Kidney (tissue), 14 donors: ENCODE measurements around the gene OLFML2B. TPM values are rescaled to one million over a fixed set of nuclear protein-coding genes. Genes with fewer than 3 reads are reported as not detected.

Source experiments
- DNase-seq, 5 donors: peaks; one replicate each; pipeline ENCODE4 v3.0.0-alpha.2; 2013 to 2020
- FAIRE-seq: peaks from 2 replicates; lab custom pipeline; 2012; peaks lifted over from hg19 to GRCh38; lab: Jason Lieb, UNC
- H3K27ac ChIP-seq, 2 donors: one replicate each; pipeline ENCODE4 v1.7.0; 2013; ENCODE audit warnings: low read depth in 2 of 2, low read length in 2 of 2, inconsistent platforms in 1 of 2
- H3K27me3 ChIP-seq: one replicate; pipeline ENCODE4 v1.7.1; 2013; ENCODE audit warnings: low read length, inconsistent platforms; ENCODE audit not compliant: control insufficient read depth, insufficient read depth
- H3K36me3 ChIP-seq, 3 donors: one replicate each; pipeline versions ENCODE4 v1.7.0 to v1.7.1; 2013; ENCODE audit warnings: low read length in 3 of 3, control low read depth in 1 of 3, inconsistent platforms in 1 of 3; ENCODE audit not compliant: insufficient read depth in 3 of 3, control insufficient read depth in 2 of 3
- H3K4me1 ChIP-seq, 3 donors: one replicate each; pipeline versions ENCODE4 v1.7.0 to v1.7.1; 2013; ENCODE audit warnings: low read length in 3 of 3, inconsistent platforms in 1 of 3, low read depth in 1 of 3; ENCODE audit not compliant: control insufficient read depth in 2 of 3, insufficient read depth in 2 of 3
- H3K4me3 ChIP-seq, 3 donors: one replicate each; pipeline versions ENCODE4 v1.7.0 to v1.8.1; 2013; ENCODE audit warnings: low read length in 3 of 3, control low read depth in 1 of 3, inconsistent platforms in 1 of 3
- H3K9ac ChIP-seq, 3 donors: one replicate each; pipeline versions ENCODE4 v1.7.0 to v1.7.1; 2013; ENCODE audit warnings: low read length in 3 of 3, control low read depth in 1 of 3, inconsistent platforms in 1 of 3
- H3K9me3 ChIP-seq, 3 donors: one replicate each; pipeline versions ENCODE4 v1.7.0 to v1.7.1; 2013; ENCODE audit warnings: low read length in 3 of 3, control low read depth in 1 of 3, inconsistent platforms in 1 of 3; ENCODE audit not compliant: control insufficient read depth in 2 of 3, insufficient read depth in 1 of 3
- CTCF ChIP-seq: IDR thresholded peaks from 3 replicates; pipeline ENCODE4 v1.5.1; 2012; ENCODE audit warnings: mild to moderate bottlenecking, moderate library complexity, borderline replicate concordance; ENCODE audit not compliant: insufficient read depth; ENCODE audit errors: extremely low read depth
- intact Hi-C: fragments of 100-400 bp; cut with DNase I; formaldehyde crosslinking; loops from one replicate; pipeline ENCODE4 v1.11.1; 2022
- polyA plus RNA-seq: library from polyadenylated mRNA; stranded (reverse); fragments of 350-450 nt; fragmentation: Illumina TruSeq; extraction: RNeasy Lipid Tissue Mini Kit (QIAGEN cat#74804); gene quantifications from one replicate; pipeline ENCODE4 v1.2.3, GENCODE V29; 2014; ENCODE audit warnings: low read depth, low replicate concordance; ENCODE audit not compliant: insufficient read depth
- total RNA-seq: library from RNA; stranded (reverse); fragmentation: NEBNext Ultra II Directional; extraction: Animal tissue kit (Norgen Biotek cat#: 25700); gene quantifications from one replicate; pipeline ENCODE4 v1.2.1, GENCODE V29; 2021
- donor health status: control.
- donor health status: control.
- donor health status: control.
- donor health status: control.
- donor health status: control.
- donor health status: DM: yes; HTN: yes; CAD: no.
- donor health status: Normal renal cell carcinoma (clear cell type).

Gene OLFML2B
- total and polyA plus RNA-seq, 2 donors from 2014 or later, result 2.9 to 6.7 TPM

DNA sequence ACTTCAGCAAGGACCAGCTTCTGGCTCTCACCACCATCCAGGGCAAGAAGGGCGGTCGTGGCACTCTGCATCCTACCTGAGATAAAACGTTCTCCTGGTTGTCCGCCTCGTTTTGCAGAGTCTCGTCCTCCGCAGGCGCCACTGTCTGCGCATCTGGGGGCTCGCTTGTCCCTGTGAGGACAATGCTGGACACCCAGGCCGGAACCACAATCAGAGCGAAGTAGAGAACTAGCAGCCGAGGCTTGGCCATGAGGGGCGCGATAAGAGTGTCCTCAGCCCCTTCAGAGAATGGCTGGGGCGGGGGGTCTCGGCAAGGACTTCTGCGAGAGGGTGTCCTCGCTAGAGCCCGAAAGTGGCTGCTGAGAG is 505 bp downstream of the OLFML2B start:
- Histone ChIP-seq H3K9me3 (no peaks in the 10 kb centered on the region), H3K27me3 (peaks cover 3% of the 10 kb centered on the region), H3K36me3 (no peaks in the 10 kb centered on the region), H3K27ac (no peak overlapping the region), H3K9ac (no peak overlapping the region), H3K4me1 (peaks cover 0 to 15% (median 9%) of the 10 kb centered on the region in 3 donors), H3K4me3 (peak overlapping the region; percentile 7 to 75 (median 46))
- DNase-seq (peak in 3 of 5 donors; percentile 27 to 68 (median 48)), FAIRE-seq (no peak)
- no peak for TF ChIP-seq CTCF
- intact Hi-C loops, result no loop called here

DNA sequence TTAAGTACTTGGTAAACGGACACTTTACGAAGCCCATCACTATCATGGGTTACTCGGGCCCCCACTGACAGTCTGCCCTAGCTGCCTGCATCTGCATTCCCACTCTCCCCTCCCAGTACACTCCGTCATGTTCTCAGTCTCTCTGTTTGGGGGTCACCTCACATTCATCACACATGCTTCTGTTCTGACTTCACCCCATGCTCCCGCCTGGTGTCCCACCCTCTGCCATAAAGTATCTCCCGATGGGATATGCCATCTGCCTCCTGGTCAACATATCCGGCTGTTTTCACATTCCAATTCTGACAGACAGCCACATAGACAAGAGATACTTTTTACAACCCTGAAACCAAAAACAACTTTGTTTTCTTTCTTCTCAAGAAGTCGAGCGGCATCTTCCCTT is 1.0 kb downstream of the OLFML2B start:
- no peak overlapping the region for H3K4me3 ChIP-seq
- no peaks in the 10 kb centered on the region for H3K9me3 ChIP-seq
- H3K9ac ChIP-seq, result no peak overlapping the region
- TF ChIP-seq CTCF, result no peak
- peaks cover 3% of the 10 kb centered on the region for H3K27me3 ChIP-seq
- H3K4me1 ChIP-seq, result peaks cover 0 to 15% (median 9%) of the 10 kb centered on the region in 3 donors
- H3K36me3 ChIP-seq, result no peaks in the 10 kb centered on the region
- intact Hi-C loops, result no loop called here
- no peak overlapping the region for H3K27ac ChIP-seq
- FAIRE-seq, result no peak
- DNase-seq, result peak in 1 of 5 donors; percentile 18

DNA sequence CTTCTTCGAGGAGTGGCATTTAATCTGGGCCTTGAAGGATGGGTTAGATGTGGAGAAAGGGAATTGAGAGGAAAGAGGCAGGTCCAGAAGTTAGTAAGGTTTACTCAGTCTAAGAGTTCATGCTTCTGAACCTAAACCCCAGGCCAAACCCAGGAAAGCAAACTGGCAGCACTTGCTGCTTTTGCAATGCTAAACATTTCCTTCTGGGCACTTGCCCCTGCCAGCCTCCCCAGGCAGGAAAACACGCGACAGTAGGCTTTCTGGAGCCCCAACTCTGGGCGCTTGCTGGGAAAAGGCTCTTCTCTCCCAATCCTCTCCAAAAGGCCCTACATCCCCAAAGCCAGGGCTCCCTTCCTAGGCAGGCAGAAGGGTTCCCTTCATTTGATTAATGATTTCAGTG is 2.5 kb downstream of the OLFML2B start:
- Histone ChIP-seq H3K9me3 (no peaks in the 10 kb centered on the region), H3K9ac (no peak overlapping the region), H3K36me3 (no peaks in the 10 kb centered on the region), H3K27me3 (peaks cover 3% of the 10 kb centered on the region), H3K27ac (no peak overlapping the region), H3K4me1 (peaks cover 0 to 15% (median 9%) of the 10 kb centered on the region in 3 donors), H3K4me3 (no peak overlapping the region)
- DNase-seq, result no peak
- FAIRE-seq, result no peak
- TF ChIP-seq CTCF, result no peak
- intact Hi-C loops, result no loop called here

GRCh38 chr1:162020150-162020549 is 3.5 kb downstream of the OLFML2B start:
- H3K9ac ChIP-seq, result no peak overlapping the region
- DNase-seq (peak in 1 of 5 donors; percentile 66), FAIRE-seq (no peak)
- intact Hi-C loops, result no loop called here
- no peak overlapping the region for H3K27ac ChIP-seq
- no peaks in the 10 kb centered on the region for H3K9me3 ChIP-seq
- no peaks in the 10 kb centered on the region for H3K36me3 ChIP-seq
- H3K4me3 ChIP-seq, result no peak overlapping the region
- H3K27me3 ChIP-seq, result peaks cover 3% of the 10 kb centered on the region
- TF ChIP-seq CTCF, result no peak
- H3K4me1 ChIP-seq, result peaks cover 0 to 15% (median 9%) of the 10 kb centered on the region in 3 donors
